Panc1 (cell line): ENCODE data around the gene OTC. TPM values are rescaled to one million over a fixed set of nuclear protein-coding genes. Genes with fewer than 3 reads are reported as not detected.

Experiments used
- ATAC-seq: fragments of 200-7000 bp; cut with Tn5 transposase; 2 replicates; pipeline ENCODE4 v1.9.1; 2020; ENCODE audit warnings: mild to moderate bottlenecking, moderate library complexity
- BruUV-seq: library from RNA; stranded (reverse); fragments of 400-500 nt; replicated peaks from 2 replicates; lab custom pipeline; 2021; lab: Mats Ljungman, UMichigan
- CTCF ChIA-PET: fragments of 300-600 bp; sonication (Branson Sonifier 250); formaldehyde crosslinking; loops from one replicate; lab custom pipeline; 2022; ENCODE audit warnings: antibody characterized with exemption; lab: Charles Lee
- POLR2A ChIA-PET: fragments of 300-600 bp; sonication (Branson Sonifier 250); formaldehyde crosslinking; loops from one replicate; lab custom pipeline; 2022; ENCODE audit warnings: antibody characterized with exemption; lab: Charles Lee
- DNase-seq: peaks from one replicate; pipeline ENCODE4 v3.0.0-alpha.2; 2010; ENCODE audit warnings: low read depth, low spot score
- H3K27ac ChIP-seq: 2 replicates; pipeline ENCODE4 v1.5.1; 2011; ENCODE audit warnings: mild to moderate bottlenecking, low read length, inconsistent platforms
- H3K27me3 ChIP-seq: fragments of 200-500 bp; sonication (Bioruptor generic); 2 replicates; pipeline ENCODE4 v1.6.0; 2014; ENCODE audit warnings: low read length, inconsistent platforms; ENCODE audit not compliant: control insufficient read depth, insufficient read depth
- H3K36me3 ChIP-seq: fragments of 200-500 bp; sonication (Bioruptor generic); 2 replicates; pipeline ENCODE4 v1.5.1; 2014; ENCODE audit warnings: inconsistent platforms, mild to moderate bottlenecking, low read length, moderate library complexity; ENCODE audit not compliant: control insufficient read depth, insufficient read depth
- H3K4me1 ChIP-seq: 2 replicates; pipeline ENCODE4 v1.5.1; 2011; ENCODE audit warnings: inconsistent platforms, mild to moderate bottlenecking, low read length, moderate library complexity; ENCODE audit not compliant: control insufficient read depth, insufficient read depth
- H3K4me3 ChIP-seq, 2 experiments: 2 replicates each; pipeline ENCODE4 v1.5.1; 2011 to 2012; ENCODE audit warnings: low read depth in 2 of 2, low read length in 2 of 2, mild to moderate bottlenecking in 2 of 2, inconsistent platforms in 1 of 2, moderate library complexity in 1 of 2
- H3K9me3 ChIP-seq: fragments of 200-500 bp; sonication (Bioruptor generic); 2 replicates; pipeline ENCODE4 v1.5.1; 2014; ENCODE audit warnings: low read depth, mild to moderate bottlenecking, inconsistent platforms, low read length, moderate library complexity; ENCODE audit not compliant: control insufficient read depth, insufficient read depth
- POLR2AphosphoS5 ChIP-seq: IDR thresholded peaks from 2 replicates; pipeline ENCODE4 v1.6.1; 2012; ENCODE audit warnings: mild to moderate bottlenecking, low read depth, low read length, moderate library complexity
- SIN3A ChIP-seq: IDR thresholded peaks from 2 replicates; pipeline ENCODE4 v1.6.1; 2012; ENCODE audit warnings: low read depth, mild to moderate bottlenecking, low read length, moderate library complexity, borderline replicate concordance; ENCODE audit not compliant: insufficient read depth
- TCF7L2 ChIP-seq: IDR thresholded peaks from 2 replicates; pipeline ENCODE4 v1.6.1; 2011; ENCODE audit warnings: mild to moderate bottlenecking, low read depth, low read length, inconsistent platforms
- in situ Hi-C: cut with HindIII; loops from 2 replicates; pipeline ENCODE4 v1.10.0; 2016; ENCODE audit warnings: low sequenced_read_pairs, low pct_unique_long_range_greater_than_20kb
- intact Hi-C: fragments of 100-400 bp; cut with micrococcal nuclease; formaldehyde crosslinking; loops from one replicate; pipeline ENCODE4 v1.10.0; 2022; ENCODE audit not compliant: unreplicated experiment
- total RNA-seq: library from RNA; stranded (reverse); gene quantifications from one replicate; pipeline ENCODE4 v1.2.1, GENCODE V29; 2021; ENCODE audit not compliant: unreplicated experiment
- TF ChIP-seq, protein P1 (sequence below), 2 experiments: IDR thresholded peaks; 2 replicates each; pipeline ENCODE4 v1.6.1; 2011 to 2012; ENCODE audit warnings: low read depth in 2 of 2, control low read depth in 1 of 2, low read length in 1 of 2, mild to moderate bottlenecking in 1 of 2, moderate library complexity in 1 of 2; ENCODE audit not compliant: insufficient read depth in 1 of 2
- TF ChIP-seq, protein P2 (sequence below): fragments of 450-650 bp; IDR thresholded peaks from 2 replicates; pipeline ENCODE4 v1.5.1; 2017; ENCODE audit warnings: mild to moderate bottlenecking

OTC gene
- total RNA-seq, 1 experiment from 2014 or later, result not detected

DNA sequence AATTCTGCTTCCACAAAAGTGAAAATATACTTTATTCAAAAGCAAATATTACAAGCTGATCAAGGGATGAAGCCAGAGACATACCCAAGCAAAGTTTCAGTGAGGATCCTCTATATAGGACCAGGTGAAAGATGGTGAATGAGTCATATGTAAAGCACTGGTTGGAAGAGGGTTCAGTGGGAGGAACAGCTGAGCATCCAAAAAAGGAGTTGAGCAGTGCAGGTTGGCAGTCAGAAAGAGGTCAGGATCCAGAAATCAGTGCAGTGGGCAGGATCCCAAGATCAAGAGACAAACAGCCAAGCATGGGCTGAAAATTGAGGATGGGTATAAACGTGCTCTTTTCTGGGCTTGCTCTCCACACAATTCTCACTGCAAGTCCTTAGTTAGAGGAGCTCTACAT lies 30.3 kb downstream of the OTC start:
- Histone ChIP-seq H3K27me3 (no peaks in the 10 kb centered on the region), H3K4me3 (no peak overlapping the region), H3K36me3 (no peaks in the 10 kb centered on the region), H3K4me1 (no peaks in the 10 kb centered on the region), H3K27ac (no peak overlapping the region), H3K9me3 (no peaks in the 10 kb centered on the region)
- intact Hi-C loops, result no loop called here
- ATAC-seq, result no peak
- in situ Hi-C loops, result no loop called here
- no TSS peak for BruUV-seq
- TF ChIP-seq, protein P1, sequence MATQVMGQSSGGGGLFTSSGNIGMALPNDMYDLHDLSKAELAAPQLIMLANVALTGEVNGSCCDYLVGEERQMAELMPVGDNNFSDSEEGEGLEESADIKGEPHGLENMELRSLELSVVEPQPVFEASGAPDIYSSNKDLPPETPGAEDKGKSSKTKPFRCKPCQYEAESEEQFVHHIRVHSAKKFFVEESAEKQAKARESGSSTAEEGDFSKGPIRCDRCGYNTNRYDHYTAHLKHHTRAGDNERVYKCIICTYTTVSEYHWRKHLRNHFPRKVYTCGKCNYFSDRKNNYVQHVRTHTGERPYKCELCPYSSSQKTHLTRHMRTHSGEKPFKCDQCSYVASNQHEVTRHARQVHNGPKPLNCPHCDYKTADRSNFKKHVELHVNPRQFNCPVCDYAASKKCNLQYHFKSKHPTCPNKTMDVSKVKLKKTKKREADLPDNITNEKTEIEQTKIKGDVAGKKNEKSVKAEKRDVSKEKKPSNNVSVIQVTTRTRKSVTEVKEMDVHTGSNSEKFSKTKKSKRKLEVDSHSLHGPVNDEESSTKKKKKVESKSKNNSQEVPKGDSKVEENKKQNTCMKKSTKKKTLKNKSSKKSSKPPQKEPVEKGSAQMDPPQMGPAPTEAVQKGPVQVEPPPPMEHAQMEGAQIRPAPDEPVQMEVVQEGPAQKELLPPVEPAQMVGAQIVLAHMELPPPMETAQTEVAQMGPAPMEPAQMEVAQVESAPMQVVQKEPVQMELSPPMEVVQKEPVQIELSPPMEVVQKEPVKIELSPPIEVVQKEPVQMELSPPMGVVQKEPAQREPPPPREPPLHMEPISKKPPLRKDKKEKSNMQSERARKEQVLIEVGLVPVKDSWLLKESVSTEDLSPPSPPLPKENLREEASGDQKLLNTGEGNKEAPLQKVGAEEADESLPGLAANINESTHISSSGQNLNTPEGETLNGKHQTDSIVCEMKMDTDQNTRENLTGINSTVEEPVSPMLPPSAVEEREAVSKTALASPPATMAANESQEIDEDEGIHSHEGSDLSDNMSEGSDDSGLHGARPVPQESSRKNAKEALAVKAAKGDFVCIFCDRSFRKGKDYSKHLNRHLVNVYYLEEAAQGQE (IDR thresholded peaks at IDR 0.05; ENCODE audit: insufficient read depth in 1 of 2, low read depth in 2 of 2, low read length in 1 of 2), result no peak
- TF ChIP-seq, protein P2, sequence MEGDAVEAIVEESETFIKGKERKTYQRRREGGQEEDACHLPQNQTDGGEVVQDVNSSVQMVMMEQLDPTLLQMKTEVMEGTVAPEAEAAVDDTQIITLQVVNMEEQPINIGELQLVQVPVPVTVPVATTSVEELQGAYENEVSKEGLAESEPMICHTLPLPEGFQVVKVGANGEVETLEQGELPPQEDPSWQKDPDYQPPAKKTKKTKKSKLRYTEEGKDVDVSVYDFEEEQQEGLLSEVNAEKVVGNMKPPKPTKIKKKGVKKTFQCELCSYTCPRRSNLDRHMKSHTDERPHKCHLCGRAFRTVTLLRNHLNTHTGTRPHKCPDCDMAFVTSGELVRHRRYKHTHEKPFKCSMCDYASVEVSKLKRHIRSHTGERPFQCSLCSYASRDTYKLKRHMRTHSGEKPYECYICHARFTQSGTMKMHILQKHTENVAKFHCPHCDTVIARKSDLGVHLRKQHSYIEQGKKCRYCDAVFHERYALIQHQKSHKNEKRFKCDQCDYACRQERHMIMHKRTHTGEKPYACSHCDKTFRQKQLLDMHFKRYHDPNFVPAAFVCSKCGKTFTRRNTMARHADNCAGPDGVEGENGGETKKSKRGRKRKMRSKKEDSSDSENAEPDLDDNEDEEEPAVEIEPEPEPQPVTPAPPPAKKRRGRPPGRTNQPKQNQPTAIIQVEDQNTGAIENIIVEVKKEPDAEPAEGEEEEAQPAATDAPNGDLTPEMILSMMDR, result no peak
- no peak for TF ChIP-seq SIN3A
- no peak for TF ChIP-seq TCF7L2
- TF ChIP-seq POLR2AphosphoS5, result no peak
- CTCF ChIA-PET, result no interaction called here
- no peak for DNase-seq
- POLR2A ChIA-PET, result interaction anchor here (0.6 kb wide), 1 partner anchor 52 kb away, joined by 5 read pairs; no protein-coding TSS in a partner anchor

DNA sequence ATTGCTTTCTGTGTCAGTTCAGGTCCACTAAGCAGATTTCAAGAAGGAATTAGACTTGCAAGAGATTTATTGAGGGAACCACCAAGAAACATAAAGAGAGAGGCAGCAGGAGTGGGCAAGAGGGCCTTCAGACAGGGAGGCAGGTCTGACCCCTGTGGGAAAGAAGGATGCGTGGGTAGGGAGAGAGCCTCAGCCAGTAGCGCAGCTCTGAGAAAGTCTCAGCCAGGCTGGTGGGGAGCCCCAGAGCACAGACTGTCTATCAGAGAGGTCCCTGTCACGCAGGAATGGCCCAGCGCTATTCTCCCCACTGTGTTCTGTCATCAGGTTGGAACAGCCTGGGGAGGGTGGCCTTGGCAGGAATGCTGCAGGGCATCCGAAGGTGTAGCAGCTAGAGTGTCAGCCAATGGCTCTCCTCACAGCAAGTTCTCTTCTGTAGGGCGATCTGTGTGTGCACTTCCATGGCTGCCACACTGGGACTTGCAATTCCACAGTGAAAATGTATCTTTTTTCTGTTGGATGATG lies 48.0 kb downstream of the OTC start:
- H3K27me3 ChIP-seq, result no peaks in the 10 kb centered on the region
- intact Hi-C loops (no loop called here), in situ Hi-C loops (no loop called here)
- no TSS peak for BruUV-seq
- H3K9me3 ChIP-seq, result no peaks in the 10 kb centered on the region
- no peaks in the 10 kb centered on the region for H3K4me1 ChIP-seq
- POLR2A ChIA-PET, result no interaction called here
- no peak overlapping the region for H3K27ac ChIP-seq
- CTCF ChIA-PET, result no interaction called here
- ATAC-seq, result no peak
- H3K4me3 ChIP-seq, result no peak overlapping the region
- no peak for DNase-seq
- TF ChIP-seq, protein P2, result no peak
- no peak for TF ChIP-seq POLR2AphosphoS5
- TF ChIP-seq TCF7L2, result no peak
- TF ChIP-seq, protein P1 (IDR thresholded peaks at IDR 0.05; ENCODE audit: insufficient read depth in 1 of 2, low read depth in 2 of 2, low read length in 1 of 2), result no peak
- TF ChIP-seq SIN3A, result no peak
- H3K36me3 ChIP-seq, result no peaks in the 10 kb centered on the region
